Large intestine (tissue), 3 donors: ENCODE results near the gene CFP. TPM values are rescaled to one million over a fixed set of nuclear protein-coding genes. Genes with fewer than 3 reads are reported as not detected.
A peak's percentile ranks its signal among the peaks of the same experiment; 100 is the strongest.

Experiments used
- DNase-seq, 2 donors: peaks; one replicate each; pipeline versions ENCODE4 v3.0.0 to v3.0.0-alpha.2; 2013
- H3K27ac ChIP-seq: one replicate; pipeline ENCODE4 v1.5.1; 2013; ENCODE audit warnings: low read length
- H3K27me3 ChIP-seq: 2 replicates; pipeline ENCODE4 v1.6.1; 2013; ENCODE audit warnings: low read length; ENCODE audit not compliant: control insufficient read depth, insufficient read depth
- H3K36me3 ChIP-seq: 2 replicates; pipeline ENCODE4 v1.6.1; 2013; ENCODE audit warnings: low read length; ENCODE audit not compliant: control insufficient read depth, insufficient read depth
- H3K4me1 ChIP-seq: one replicate; pipeline ENCODE4 v1.6.1; 2013; ENCODE audit warnings: low read length; ENCODE audit not compliant: control insufficient read depth, insufficient read depth
- H3K4me3 ChIP-seq: one replicate; pipeline ENCODE4 v1.5.1; 2013; ENCODE audit warnings: low read length
- H3K9me3 ChIP-seq: one replicate; pipeline ENCODE4 v1.6.1; 2013; ENCODE audit warnings: mild to moderate bottlenecking, low read depth, low read length, moderate library complexity; ENCODE audit not compliant: control insufficient read depth
- WGBS: methylation state at CpG from one replicate; pipeline ENCODE4 v1.1.5; 2013; ENCODE audit warnings: low lambda C conversion rate; ENCODE audit not compliant: insufficient coverage; 5-methylcytosine and 5-hydroxymethylcytosine counted together
- polyA plus RNA-seq: library from polyadenylated mRNA; unstranded; fragments of 120-200 nt; gene quantifications from one replicate; pipeline ENCODE4 v1.2.1, GENCODE V29; 2013

Gene CFP
- polyA plus RNA-seq, 1 donor = 4.2 TPM

- Histone ChIP-seq H3K4me1 (peaks cover 8% of the 10 kb centered on the region), H3K27me3 (no peaks in the 10 kb centered on the region), H3K9me3 (no peaks in the 10 kb centered on the region), H3K27ac (no peak overlapping the region), H3K4me3 (no peak overlapping the region), H3K36me3 (peaks cover 7% of the 10 kb centered on the region)
- no CpG with 5 or more reads among the region's 20 CpGs for WGBS
- no peak for DNase-seq
Observed at GRCh38 chrX:47576021-47576898, 53.5 kb downstream of the CFP start.

- peak overlapping the region; percentile 26 for H3K4me3 ChIP-seq
- peaks cover 8% of the 10 kb centered on the region for H3K4me1 ChIP-seq
- DNase-seq = no peak
- no peaks in the 10 kb centered on the region for H3K9me3 ChIP-seq
- no CpG with 5 or more reads among the region's 27 CpGs for WGBS
- H3K27ac ChIP-seq = no peak overlapping the region
- H3K27me3 ChIP-seq = no peaks in the 10 kb centered on the region
- H3K36me3 ChIP-seq = peaks cover 13% of the 10 kb centered on the region
Observed at GRCh38 chrX:47574547-47575301, 55.0 kb downstream of the CFP start.

- Histone ChIP-seq H3K4me3 (peak overlapping the region; percentile 28), H3K27ac (no peak overlapping the region), H3K27me3 (no peaks in the 10 kb centered on the region), H3K36me3 (peaks cover 19% of the 10 kb centered on the region), H3K9me3 (no peaks in the 10 kb centered on the region), H3K4me1 (peaks cover 8% of the 10 kb centered on the region)
- peak in 1 of 2 donors; percentile 21 for DNase-seq
- WGBS = no CpG with 5 or more reads among the region's 41 CpGs
Observed at GRCh38 chrX:47574076-47574546, 55.6 kb downstream of the CFP start.

- peak in 1 of 2 donors; percentile 37 for DNase-seq
- H3K9me3 ChIP-seq = no peaks in the 10 kb centered on the region
- peak overlapping the region; percentile 17 for H3K27ac ChIP-seq
- H3K4me1 ChIP-seq = peaks cover 8% of the 10 kb centered on the region
- H3K4me3 ChIP-seq = peak overlapping the region; percentile 28
- no peaks in the 10 kb centered on the region for H3K27me3 ChIP-seq
- WGBS = no CpG with 5 or more reads among the region's 20 CpGs
- peaks cover 25% of the 10 kb centered on the region for H3K36me3 ChIP-seq
Observed at GRCh38 chrX:47573341-47574075, 56.2 kb downstream of the CFP start.

Other genes with a start within 250 kb of the CFP start
- gene ZNF41, start 146.7 kb downstream of the CFP start, polyA plus RNA-seq = 7.7 TPM
- 55.4 TPM for gene ARAF, start 68.7 kb downstream of the CFP start, polyA plus RNA-seq
- 84.0 TPM for gene TIMP1, start 47.5 kb downstream of the CFP start, polyA plus RNA-seq
- gene SYN1, start 10.1 kb downstream of the CFP start, polyA plus RNA-seq = 5.7 TPM
- 22.4 TPM for gene ELK1, start 20.6 kb upstream of the CFP start, polyA plus RNA-seq
- 168 TPM for gene UXT, start 29.2 kb upstream of the CFP start, polyA plus RNA-seq
- gene ZNF81, start 207.0 kb upstream of the CFP start, polyA plus RNA-seq = 6.3 TPM